ENCODE results near the gene FAIM. TPM values are rescaled to one million over a fixed set of nuclear protein-coding genes. Genes with fewer than 3 reads are reported as not detected.

The FAIM gene
- total RNA-seq, 1 experiment from 2014 or later, result 15.0 TPM

GRCh38 chr3:138681463-138682220 lies 73.1 kb downstream of the FAIM start:
- TF ChIP-seq CTCF (IDR thresholded peaks at IDR 0.05; ENCODE audit: unreplicated experiment), result no peak
- Mint-ChIP-seq H3K27me3 (ENCODE audit: insufficient read depth, unreplicated experiment) (no peaks in the 10 kb centered on the region), H3K4me3 (ENCODE audit: unreplicated experiment) (no peak overlapping the region), H3K36me3 (ENCODE audit: insufficient read depth, unreplicated experiment) (peaks cover 24% of the 10 kb centered on the region), H3K4me1 (ENCODE audit: insufficient read depth, unreplicated experiment) (no peaks in the 10 kb centered on the region), H3K27ac (ENCODE audit: low read depth, unreplicated experiment) (no peak overlapping the region), H3K9me3 (ENCODE audit: unreplicated experiment) (no peaks in the 10 kb centered on the region)
- no TSS peak for BruUV-seq (replicated peaks)
- no peak for DNase-seq (ENCODE audit: unreplicated experiment)
- POLR2A ChIA-PET, result no interaction called here
- intact Hi-C loops (cut with micrococcal nuclease), result no loop called here
- CTCF ChIA-PET, result no interaction called here

- no peak for TF ChIP-seq CTCF (IDR thresholded peaks at IDR 0.05; ENCODE audit: unreplicated experiment)
- no peak for DNase-seq (ENCODE audit: unreplicated experiment)
- Mint-ChIP-seq H3K4me1 (ENCODE audit: insufficient read depth, unreplicated experiment) (no peaks in the 10 kb centered on the region), H3K9me3 (ENCODE audit: unreplicated experiment) (no peaks in the 10 kb centered on the region), H3K36me3 (ENCODE audit: insufficient read depth, unreplicated experiment) (peaks cover 27% of the 10 kb centered on the region), H3K27ac (ENCODE audit: low read depth, unreplicated experiment) (no peak overlapping the region), H3K27me3 (ENCODE audit: insufficient read depth, unreplicated experiment) (no peaks in the 10 kb centered on the region), H3K4me3 (ENCODE audit: unreplicated experiment) (no peak overlapping the region)
- CTCF ChIA-PET, result interaction anchor here (0.7 to 1.1 kb wide), 2 partner anchors 62 to 265 kb away, joined by 3 read pairs; no protein-coding TSS in a partner anchor
- BruUV-seq (replicated peaks), result no TSS peak
- intact Hi-C loops (cut with micrococcal nuclease), result no loop called here
- POLR2A ChIA-PET, result interaction anchor here (0.7 kb wide), 1 partner anchor 104 kb away, joined by 3 read pairs; no protein-coding TSS in a partner anchor
Observed at GRCh38 chr3:138682648-138683047, 74.1 kb downstream of the FAIM start.

Other genes with a start within 250 kb of the FAIM start
- 0.44 and 1.0 TPM in 2 replicates for gene ESYT3, start 174.2 kb upstream of the FAIM start, total RNA-seq (2022)
- gene CEP70, start 14.5 kb upstream of the FAIM start, total RNA-seq (2022), result 21.3 and 25.9 TPM in 2 replicates
- 21.0 and 21.1 TPM in 2 replicates for gene PIK3CB, start 226.2 kb downstream of the FAIM start, total RNA-seq (2022)

Data from MCF 10A (cell line).